NCI-H2227 treated with DMSO at 0.1 percent for 48 hours (cell line): Measurements from ENCODE around the gene WDR87.
"Not testable (repeated sequence)": the region's sequence is repeated elsewhere in the genome, so short reads cannot be mapped to it uniquely, and the experiment has no call there.

Experiments
- DNase-seq: peaks from one replicate; lab custom pipeline; 2025; lab: John Stamatoyannopoulos, UW

The WDR87 gene

GRCh38 chr19:37877147-37877546 lies 29.2 kb downstream of the WDR87 start:
- DNase-seq: no peak

- no peak for DNase-seq
Measured at GRCh38 chr19:37876032-37876431, 30.4 kb downstream of the WDR87 start.

GRCh38 chr19:37874784-37875183 lies 31.6 kb downstream of the WDR87 start:
- no peak for DNase-seq

- no peak for DNase-seq
Measured at GRCh38 chr19:37872383-37872782, 34.0 kb downstream of the WDR87 start.

GRCh38 chr19:37869766-37870340 lies 36.5 kb downstream of the WDR87 start:
- DNase-seq: no peak

GRCh38 chr19:37867831-37868230 lies 38.6 kb downstream of the WDR87 start:
- DNase-seq: no peak

- not testable (repeated sequence) for DNase-seq
Measured at GRCh38 chr19:37865930-37866329, 40.5 kb downstream of the WDR87 start.

GRCh38 chr19:37864501-37864900 lies 41.9 kb downstream of the WDR87 start:
- no peak for DNase-seq

GRCh38 chr19:37855098-37855497 lies 51.3 kb downstream of the WDR87 start:
- DNase-seq: peak; percentile 96

- no peak for DNase-seq
Measured at GRCh38 chr19:37845932-37846331, 60.5 kb downstream of the WDR87 start.
